ENCODE results near the gene HSBP1L1. TPM values are rescaled to one million over a fixed set of nuclear protein-coding genes. Genes with fewer than 3 reads are reported as not detected.

The HSBP1L1 gene
- total RNA-seq, 1 experiment from 2014 or later, result 41.4 TPM

- Histone ChIP-seq H3K9ac (ENCODE audit: low read length) (no peak overlapping the region), H3K27me3 (ENCODE audit: insufficient read depth, low read length) (no peaks in the 10 kb centered on the region), H3K9me3 (ENCODE audit: control insufficient read depth in 1 of 2, insufficient read depth in 1 of 2, low read depth in 1 of 2, low read length in 2 of 2) (no peaks in the 10 kb centered on the region), H3K79me2 (ENCODE audit: insufficient read depth, low read length) (peaks cover 98% of the 10 kb centered on the region), H3K4me1 (ENCODE audit: control insufficient read depth in 1 of 2, insufficient read depth in 2 of 2, low read length in 2 of 2) (no peaks in the 10 kb centered on the region), H3K4me3 (replicated peaks in 1 of 2; ENCODE audit: low read depth in 1 of 2, low read length in 2 of 2) (no peak overlapping the region), H2AFZ (ENCODE audit: low read depth, low read length, poor library complexity, severe bottlenecking) (no peak overlapping the region), H3K36me3 (ENCODE audit: control insufficient read depth in 1 of 2, insufficient read depth in 2 of 2, low read length in 2 of 2) (peaks cover 31 to 49% of the 10 kb centered on the region in 2 experiments), H3K4me2 (ENCODE audit: low read length) (no peak overlapping the region), H4K20me1 (ENCODE audit: insufficient read depth) (peaks cover 60% of the 10 kb centered on the region; the same call in 1 of the 2 replicates), H3K27ac (ENCODE audit: low read depth, low read length) (no peak overlapping the region), H3K9me2 (ENCODE audit: insufficient read depth) (no peaks in the 10 kb centered on the region)
- RAD21 ChIA-PET (ENCODE audit: low non-redundant PET in 1 of 2, low total read pairs in 2 of 2, uncharacterized antibody in 2 of 2, unreplicated experiment in 2 of 2), result no interaction called here
- CTCF ChIA-PET, result no interaction called here
- intact Hi-C loops (cut with micrococcal nuclease), result no loop called here
- DNase-seq (ENCODE audit: low read depth, low spot score) (no peak), ATAC-seq (no peak)
- no TSS peak for BruUV-seq (replicated peaks)
- TF ChIP-seq FOSL1 (IDR thresholded peaks at IDR 0.05; ENCODE audit: low read depth) (no peak), POLR2AphosphoS5 (IDR thresholded peaks at IDR 0.05; ENCODE audit: low read depth, low read length) (no peak), EZH2 (IDR thresholded peaks at IDR 0.05) (no peak), CEBPB (IDR thresholded peaks at IDR 0.05; ENCODE audit: low read depth) (no peak), ZNF274 (IDR thresholded peaks at IDR 0.05; ENCODE audit: low read depth, low read length) (no peak), ZFX (IDR thresholded peaks at IDR 0.05) (no peak), SP1 (IDR thresholded peaks at IDR 0.05; ENCODE audit: low read depth) (no peak), ATF3 (IDR thresholded peaks at IDR 0.05) (no peak), RAD21 (IDR thresholded peaks at IDR 0.05; ENCODE audit: low read depth) (no peak), JUND (IDR thresholded peaks at IDR 0.05) (no peak), SIN3A (IDR thresholded peaks at IDR 0.05; ENCODE audit: low read depth) (no peak), REST (IDR thresholded peaks at IDR 0.05; ENCODE audit: low read depth) (no peak)
- POLR2A ChIA-PET, result no interaction called here
Observed at GRCh38 chr18:79975985-79976680, 11.7 kb downstream of the HSBP1L1 start.
